Gastrocnemius medialis (tissue), 4 donors: Measurements from ENCODE around the gene OR5K1.

Experiments used
- POLR2A ChIP-seq, 2 donors: fragments of 450-650 bp; IDR thresholded peaks; one replicate each; pipeline ENCODE4 v1.6.1; 2017; ENCODE audit warnings: antibody characterized with exemption in 2 of 2, mild to moderate bottlenecking in 2 of 2, moderate library complexity in 2 of 2
- TF ChIP-seq, protein P1 (sequence below), 5 experiments: fragments of 450-650 bp in 3 of 5; fragments of 200-600 bp in 2 of 5; sonication (generic) in 2 of 5; IDR thresholded peaks in 4 of 5; conservative IDR thresholded peaks in 1 of 5; 1 replicate in 4 of 5; 2 replicates in 1 of 5; pipeline ENCODE4 v1.5.1; 2016 to 2019; ENCODE audit warnings: antibody characterized with exemption in 5 of 5, mild to moderate bottlenecking in 3 of 5, moderate library complexity in 3 of 5

DNA sequence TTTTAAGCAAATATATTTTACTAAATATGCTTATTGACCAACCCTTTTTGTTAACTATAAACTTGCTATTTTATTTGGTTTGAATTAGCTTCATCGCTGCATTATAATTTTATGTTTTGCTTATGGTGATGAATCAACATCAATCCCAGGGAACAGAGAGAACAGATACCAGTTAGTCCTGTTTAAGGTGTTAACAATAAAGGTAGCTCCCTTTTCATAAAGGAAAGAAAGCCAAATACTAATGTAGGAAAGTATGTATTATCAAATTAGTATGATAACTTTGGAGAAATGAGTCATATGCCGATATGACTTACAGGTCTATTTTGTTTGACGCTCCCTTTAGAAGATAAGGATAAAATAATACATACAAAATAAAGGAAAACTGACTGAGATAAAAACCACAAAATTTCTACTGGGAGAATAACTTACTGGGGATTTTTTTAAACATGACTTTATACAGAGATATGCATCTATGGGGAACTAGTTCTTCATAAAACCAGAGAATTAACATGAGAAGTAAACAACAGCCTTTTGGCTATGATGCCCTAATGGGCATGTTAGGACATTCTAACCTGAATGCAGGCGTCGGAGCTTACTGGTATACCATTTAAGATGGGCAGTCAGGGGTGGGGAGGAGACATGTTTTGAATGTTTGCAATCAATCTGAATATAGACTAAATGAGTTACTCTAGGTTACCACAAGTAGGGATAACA, 39.0 kb downstream of the OR5K1 start:
- TF ChIP-seq, protein P1, sequence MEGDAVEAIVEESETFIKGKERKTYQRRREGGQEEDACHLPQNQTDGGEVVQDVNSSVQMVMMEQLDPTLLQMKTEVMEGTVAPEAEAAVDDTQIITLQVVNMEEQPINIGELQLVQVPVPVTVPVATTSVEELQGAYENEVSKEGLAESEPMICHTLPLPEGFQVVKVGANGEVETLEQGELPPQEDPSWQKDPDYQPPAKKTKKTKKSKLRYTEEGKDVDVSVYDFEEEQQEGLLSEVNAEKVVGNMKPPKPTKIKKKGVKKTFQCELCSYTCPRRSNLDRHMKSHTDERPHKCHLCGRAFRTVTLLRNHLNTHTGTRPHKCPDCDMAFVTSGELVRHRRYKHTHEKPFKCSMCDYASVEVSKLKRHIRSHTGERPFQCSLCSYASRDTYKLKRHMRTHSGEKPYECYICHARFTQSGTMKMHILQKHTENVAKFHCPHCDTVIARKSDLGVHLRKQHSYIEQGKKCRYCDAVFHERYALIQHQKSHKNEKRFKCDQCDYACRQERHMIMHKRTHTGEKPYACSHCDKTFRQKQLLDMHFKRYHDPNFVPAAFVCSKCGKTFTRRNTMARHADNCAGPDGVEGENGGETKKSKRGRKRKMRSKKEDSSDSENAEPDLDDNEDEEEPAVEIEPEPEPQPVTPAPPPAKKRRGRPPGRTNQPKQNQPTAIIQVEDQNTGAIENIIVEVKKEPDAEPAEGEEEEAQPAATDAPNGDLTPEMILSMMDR (IDR thresholded peaks at IDR 0.05 in 4 of 5, conservative IDR thresholded peaks at IDR 0.05 in 1 of 5): no peak
- no peak for TF ChIP-seq POLR2A (IDR thresholded peaks at IDR 0.05)
